ENCODE data around the gene SSX2IP. TPM values are rescaled to one million over a fixed set of nuclear protein-coding genes. Genes with fewer than 3 reads are reported as not detected.

The SSX2IP gene
- total RNA-seq, 1 experiment from 2014 or later: 20.8 TPM

- no peak for ATAC-seq
- TF ChIP-seq ZNF671 (CRISPR knock-in tag; IDR thresholded peaks at IDR 0.05): no peak
- no peak for TF ChIP-seq IRF2 (CRISPR knock-in tag; IDR thresholded peaks at IDR 0.05; ENCODE audit: borderline replicate concordance, low read depth)
- TF ChIP-seq PREB (CRISPR knock-in tag; IDR thresholded peaks at IDR 0.05; ENCODE audit: borderline replicate concordance): no peak
- no peak for TF ChIP-seq ZNF423 (CRISPR knock-in tag; IDR thresholded peaks at IDR 0.05)
- TF ChIP-seq ZNF232 (CRISPR knock-in tag; IDR thresholded peaks at IDR 0.05): no peak
- TF ChIP-seq MXD4 (CRISPR knock-in tag; IDR thresholded peaks at IDR 0.05; ENCODE audit: borderline replicate concordance): no peak
- no peak for TF ChIP-seq ZNF263 (CRISPR knock-in tag; IDR thresholded peaks at IDR 0.05; ENCODE audit: low read depth)
- no peak for TF ChIP-seq TCF7 (CRISPR knock-in tag; IDR thresholded peaks at IDR 0.05; ENCODE audit: low read depth)
- TF ChIP-seq ZBTB43 (CRISPR knock-in tag; IDR thresholded peaks at IDR 0.05): no peak
- no peak for TF ChIP-seq RELA (CRISPR knock-in tag; IDR thresholded peaks at IDR 0.05; ENCODE audit: borderline replicate concordance)
- no peak for TF ChIP-seq ARID4B (CRISPR knock-in tag; IDR thresholded peaks at IDR 0.05; ENCODE audit: borderline replicate concordance)
- no peak for TF ChIP-seq NR3C1 (CRISPR knock-in tag; conservative IDR thresholded peaks at IDR 0.05; ENCODE audit: low read depth)
- TF ChIP-seq ZNF425 (CRISPR knock-in tag; conservative IDR thresholded peaks at IDR 0.05): no peak
- no peak for TF ChIP-seq AFF4 (CRISPR knock-in tag; IDR thresholded peaks at IDR 0.05; ENCODE audit: borderline replicate concordance)
- no peak for TF ChIP-seq CTCF (IDR thresholded peaks at IDR 0.05)
- no peak overlapping the region for H3K4me3 Mint-ChIP-seq
- H3K27me3 Mint-ChIP-seq (ENCODE audit: low read depth): peaks cover 3% of the 10 kb centered on the region; the same call in 1 of the 2 replicates
- peaks cover 26% of the 10 kb centered on the region for H3K36me3 Mint-ChIP-seq
- ChIA-PET CTCF (interaction anchor here (1.2 to 2.5 kb wide), 2 partner anchors 9 to 111 kb away, joined by 3 to 9 read pairs; no protein-coding TSS in a partner anchor), POLR2A (no interaction called here)
- peaks cover 7% of the 10 kb centered on the region for H3K4me1 Mint-ChIP-seq
- peaks cover 32% of the 10 kb centered on the region for H3K9me3 Mint-ChIP-seq
- H3K27ac Mint-ChIP-seq: no peak overlapping the region
- no peak for DNase-seq (ENCODE audit: low spot score)
These were observed 77.2 kb downstream of the SSX2IP start for GRCh38 chr1:84613026-84613425.
